ENCODE data around the gene ME3. TPM values are rescaled to one million over a fixed set of nuclear protein-coding genes. Genes with fewer than 3 reads are reported as not detected.

ME3 gene
- total RNA-seq, 1 donor from 2014 or later: 49.6 TPM

- H3K79me2 ChIP-seq (ENCODE audit: low read depth): no peaks in the 10 kb centered on the region
- H3K4me1 Mint-ChIP-seq: peaks cover 16% of the 10 kb centered on the region
- no peak overlapping the region for H3K4me3 Mint-ChIP-seq
- H3K27ac ChIP-seq: no peak overlapping the region
- no peak overlapping the region for H3K4me3 ChIP-seq
- H3K27me3 Mint-ChIP-seq (ENCODE audit: insufficient read depth, low read depth): no peaks in the 10 kb centered on the region
- H3K36me3 ChIP-seq: no peaks in the 10 kb centered on the region
- no peak for TF ChIP-seq EZH2phosphoT487 (IDR thresholded peaks at IDR 0.05)
- TF ChIP-seq EZH2 (IDR thresholded peaks at IDR 0.05): no peak
- TF ChIP-seq, protein P1, sequence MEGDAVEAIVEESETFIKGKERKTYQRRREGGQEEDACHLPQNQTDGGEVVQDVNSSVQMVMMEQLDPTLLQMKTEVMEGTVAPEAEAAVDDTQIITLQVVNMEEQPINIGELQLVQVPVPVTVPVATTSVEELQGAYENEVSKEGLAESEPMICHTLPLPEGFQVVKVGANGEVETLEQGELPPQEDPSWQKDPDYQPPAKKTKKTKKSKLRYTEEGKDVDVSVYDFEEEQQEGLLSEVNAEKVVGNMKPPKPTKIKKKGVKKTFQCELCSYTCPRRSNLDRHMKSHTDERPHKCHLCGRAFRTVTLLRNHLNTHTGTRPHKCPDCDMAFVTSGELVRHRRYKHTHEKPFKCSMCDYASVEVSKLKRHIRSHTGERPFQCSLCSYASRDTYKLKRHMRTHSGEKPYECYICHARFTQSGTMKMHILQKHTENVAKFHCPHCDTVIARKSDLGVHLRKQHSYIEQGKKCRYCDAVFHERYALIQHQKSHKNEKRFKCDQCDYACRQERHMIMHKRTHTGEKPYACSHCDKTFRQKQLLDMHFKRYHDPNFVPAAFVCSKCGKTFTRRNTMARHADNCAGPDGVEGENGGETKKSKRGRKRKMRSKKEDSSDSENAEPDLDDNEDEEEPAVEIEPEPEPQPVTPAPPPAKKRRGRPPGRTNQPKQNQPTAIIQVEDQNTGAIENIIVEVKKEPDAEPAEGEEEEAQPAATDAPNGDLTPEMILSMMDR (IDR thresholded peaks at IDR 0.05): no peak
- no peak overlapping the region for H3K4me2 ChIP-seq
- peaks cover 3% of the 10 kb centered on the region for H3K36me3 Mint-ChIP-seq
- H3K9me3 ChIP-seq (ENCODE audit: low read depth): no peaks in the 10 kb centered on the region
- H3F3A ChIP-seq (ENCODE audit: low read depth): no peaks in the 10 kb centered on the region
- H3K27me3 ChIP-seq: no peaks in the 10 kb centered on the region
- no peak for DNase-seq (ENCODE audit: low spot score)
- peaks cover 5% of the 10 kb centered on the region for H3K4me1 ChIP-seq
- no peaks in the 10 kb centered on the region for H4K20me1 ChIP-seq (ENCODE audit: low read depth)
- H3K27ac Mint-ChIP-seq: no peak overlapping the region
- H3K9ac ChIP-seq: no peak overlapping the region
- no peak overlapping the region for H2AFZ ChIP-seq (replicated peaks)
- H3K9me3 Mint-ChIP-seq: no peaks in the 10 kb centered on the region
These were observed 210.5 kb downstream of the ME3 start for GRCh38 chr11:86461892-86462291.

DNA sequence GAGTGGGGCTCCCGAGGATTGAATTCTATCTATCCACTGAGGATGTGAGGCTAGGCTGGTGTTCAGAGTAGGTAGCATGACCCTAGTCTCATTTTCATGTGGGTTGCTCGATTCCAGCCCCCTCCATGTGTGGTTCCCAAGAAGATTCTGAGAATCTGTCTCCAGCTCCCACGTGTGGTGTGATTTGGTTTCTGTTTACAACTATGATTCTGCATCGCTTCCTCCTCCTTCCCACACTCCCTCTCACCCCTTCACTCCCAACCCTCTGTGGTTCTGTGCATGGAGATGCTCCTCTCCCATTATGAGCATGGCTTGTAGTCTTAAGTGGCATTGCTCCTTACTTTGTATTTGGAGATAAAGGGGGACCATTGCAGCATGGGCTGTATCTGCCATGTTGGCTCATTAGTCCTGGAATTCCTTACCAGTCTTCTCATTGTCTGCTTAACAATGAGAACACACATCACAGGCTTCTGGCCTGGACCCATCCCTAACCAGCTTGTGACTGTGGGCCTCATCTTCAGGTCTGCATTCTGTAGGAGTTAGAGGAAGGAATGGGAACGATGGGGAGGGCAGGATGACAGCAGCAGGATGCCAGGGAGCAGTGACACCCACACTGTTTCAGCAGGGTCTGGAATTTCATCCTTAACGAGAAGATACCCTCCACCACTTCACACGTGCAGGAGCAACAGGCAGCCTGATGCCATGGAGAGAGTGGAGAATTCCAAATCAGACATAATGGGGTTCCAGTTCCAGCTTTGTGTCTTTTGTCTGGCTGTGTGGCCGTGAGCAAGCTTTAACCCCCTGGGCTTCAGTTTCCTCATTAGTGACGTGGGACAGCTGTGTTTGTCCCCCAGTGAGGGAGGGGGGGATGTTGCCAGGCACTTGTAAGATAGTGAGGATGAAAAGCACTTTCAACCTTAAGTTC is 211.7 kb downstream of the ME3 start:
- no peaks in the 10 kb centered on the region for H3K79me2 ChIP-seq (ENCODE audit: low read depth)
- Mint-ChIP-seq H3K9me3 (no peaks in the 10 kb centered on the region), H3K27me3 (ENCODE audit: insufficient read depth, low read depth) (peaks cover 4% of the 10 kb centered on the region), H3K4me3 (no peak overlapping the region), H3K27ac (peak overlapping the region; percentile 53), H3K4me1 (peaks cover 25% of the 10 kb centered on the region), H3K36me3 (peaks cover 3% of the 10 kb centered on the region)
- no peak overlapping the region for H3K4me3 ChIP-seq
- TF ChIP-seq, protein P1 (IDR thresholded peaks at IDR 0.05): no peak
- TF ChIP-seq EZH2phosphoT487 (IDR thresholded peaks at IDR 0.05) (no peak), EZH2 (IDR thresholded peaks at IDR 0.05) (no peak)
- H4K20me1 ChIP-seq (ENCODE audit: low read depth): no peaks in the 10 kb centered on the region
- no peak overlapping the region for H2AFZ ChIP-seq (replicated peaks)
- no peak overlapping the region for H3K27ac ChIP-seq
- no peak overlapping the region for H3K9ac ChIP-seq
- H3K9me3 ChIP-seq (ENCODE audit: low read depth): no peaks in the 10 kb centered on the region
- H3K4me2 ChIP-seq: no peak overlapping the region
- H3F3A ChIP-seq (ENCODE audit: low read depth): no peaks in the 10 kb centered on the region
- peaks cover 15% of the 10 kb centered on the region for H3K4me1 ChIP-seq
- DNase-seq (ENCODE audit: low spot score): peak; percentile 21
- no peaks in the 10 kb centered on the region for H3K27me3 ChIP-seq
- no peaks in the 10 kb centered on the region for H3K36me3 ChIP-seq

DNA sequence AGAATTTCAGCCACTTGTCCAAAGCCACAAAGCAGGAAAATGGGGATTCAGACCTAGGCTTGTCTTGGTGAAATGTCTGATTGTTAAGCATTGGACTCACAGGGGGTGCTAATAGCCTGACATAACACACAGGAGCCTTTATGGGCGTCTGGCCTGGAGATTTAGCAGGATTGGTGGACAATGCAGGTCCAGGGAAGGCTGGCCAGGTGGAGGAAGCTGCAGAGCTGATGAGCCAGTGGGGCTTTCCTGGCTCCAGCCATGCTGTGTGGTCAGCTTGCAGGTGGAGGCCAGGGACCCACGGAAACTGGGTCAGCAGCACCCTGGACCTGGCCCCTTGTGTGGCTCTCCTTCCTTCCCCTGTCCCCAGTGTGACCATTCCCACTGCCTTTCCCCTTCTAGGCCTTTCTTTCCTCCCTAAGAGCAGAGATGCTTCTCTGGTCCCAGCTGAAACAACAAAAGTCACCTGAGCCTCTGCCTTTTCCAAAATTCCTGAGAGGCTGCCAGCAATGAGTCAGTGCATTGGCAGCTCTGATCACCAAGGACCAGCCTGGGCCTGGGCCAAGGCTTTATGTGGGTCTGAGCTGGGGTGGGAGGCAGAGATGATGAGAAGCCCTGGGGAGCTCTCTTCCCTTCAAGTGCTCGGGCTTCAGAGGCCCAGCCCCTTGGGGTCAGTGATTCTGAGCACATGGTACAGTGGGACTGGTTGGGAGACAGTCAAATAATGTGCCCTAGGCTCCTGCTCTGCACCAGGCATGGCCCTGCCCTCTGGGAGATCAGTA is 212.5 kb downstream of the ME3 start:
- H3K27me3 ChIP-seq: no peaks in the 10 kb centered on the region
- H3K27ac ChIP-seq: no peak overlapping the region
- Mint-ChIP-seq H3K36me3 (peaks cover 1% of the 10 kb centered on the region), H3K9me3 (no peaks in the 10 kb centered on the region), H3K4me3 (no peak overlapping the region), H3K27ac (no peak overlapping the region), H3K4me1 (peaks cover 25% of the 10 kb centered on the region), H3K27me3 (ENCODE audit: insufficient read depth, low read depth) (peaks cover 4% of the 10 kb centered on the region)
- H3K79me2 ChIP-seq (ENCODE audit: low read depth): no peaks in the 10 kb centered on the region
- no peaks in the 10 kb centered on the region for H3F3A ChIP-seq (ENCODE audit: low read depth)
- H3K36me3 ChIP-seq: no peaks in the 10 kb centered on the region
- TF ChIP-seq EZH2 (IDR thresholded peaks at IDR 0.05) (no peak), EZH2phosphoT487 (IDR thresholded peaks at IDR 0.05) (no peak)
- TF ChIP-seq, protein P1 (IDR thresholded peaks at IDR 0.05): no peak
- H3K4me3 ChIP-seq: no peak overlapping the region
- no peak overlapping the region for H2AFZ ChIP-seq (replicated peaks)
- H3K9me3 ChIP-seq (ENCODE audit: low read depth): no peaks in the 10 kb centered on the region
- no peaks in the 10 kb centered on the region for H4K20me1 ChIP-seq (ENCODE audit: low read depth)
- no peak overlapping the region for H3K4me2 ChIP-seq
- peaks cover 18% of the 10 kb centered on the region for H3K4me1 ChIP-seq
- no peak overlapping the region for H3K9ac ChIP-seq
- DNase-seq (ENCODE audit: low spot score): no peak

Data from neural progenitor cell (in vitro differentiated cells).